Renal cortical epithelial cell (primary cell): Measurements from ENCODE around the gene EDC4. TPM values are rescaled to one million over a fixed set of nuclear protein-coding genes. Genes with fewer than 3 reads are reported as not detected.

Experiments used
- total RNA-seq: library from RNA; depleted of rRNA; stranded (reverse); fragments of >200 nt; gene quantifications from 2 replicates; pipeline ENCODE4 v1.2.3, GENCODE V29; 2014

Gene EDC4
- total RNA-seq, 1 donor from 2014 or later, result 62.9 TPM

Other genes starting within 250 kb of the EDC4 start
- gene CARMIL2, start 227.9 kb upstream of the EDC4 start, total RNA-seq, result 0.55 and 2.8 TPM in 2 replicates
- gene ACD, start 212.8 kb upstream of the EDC4 start, total RNA-seq, result 10.0 and 11.3 TPM in 2 replicates
- gene PARD6A, start 212.1 kb upstream of the EDC4 start, total RNA-seq, result 2.8 and 16.1 TPM in 2 replicates
- gene ENKD1, start 206.3 kb upstream of the EDC4 start, total RNA-seq, result 14.6 and 22.8 TPM in 2 replicates
- gene C16orf86, start 206.2 kb upstream of the EDC4 start, total RNA-seq, result 4.6 and 11.1 TPM in 2 replicates
- gene GFOD2, start 153.7 kb upstream of the EDC4 start, total RNA-seq, result 24.7 and 33.6 TPM in 2 replicates
- gene RANBP10, start 66.5 kb upstream of the EDC4 start, total RNA-seq, result 2.4 and 11.0 TPM in 2 replicates
- gene TSNAXIP1, start 66.2 kb upstream of the EDC4 start, total RNA-seq, result under 0.01 and 4.8 TPM in 2 replicates
- gene THAP11, start 30.7 kb upstream of the EDC4 start, total RNA-seq, result 19.6 and 36.1 TPM in 2 replicates
- gene NUTF2, start 26.1 kb upstream of the EDC4 start, total RNA-seq, result 204 and 241 TPM in 2 replicates
- 34.7 and 37.2 TPM in 2 replicates for gene CENPT, start 25.4 kb upstream of the EDC4 start, total RNA-seq
- gene NRN1L, start 11.8 kb downstream of the EDC4 start, total RNA-seq, result not detected in 2 replicates
- 14.8 and 39.7 TPM in 2 replicates for gene PSKH1, start 20.2 kb downstream of the EDC4 start, total RNA-seq
- 0.15 and 0.69 TPM in 2 replicates for gene CTRL, start 58.8 kb downstream of the EDC4 start, total RNA-seq
- 26.4 and 143 TPM in 2 replicates for gene PSMB10, start 63.8 kb downstream of the EDC4 start, total RNA-seq
- 2.1 and 5.8 TPM in 2 replicates for gene LCAT, start 71.1 kb downstream of the EDC4 start, total RNA-seq
- gene SLC12A4, start 95.6 kb downstream of the EDC4 start, total RNA-seq, result 42.0 and 104 TPM in 2 replicates
- not detected in 2 replicates for gene DPEP3, start 107.4 kb downstream of the EDC4 start, total RNA-seq
- not detected in 2 replicates for gene DPEP2, start 126.4 kb downstream of the EDC4 start, total RNA-seq
- not detected in 2 replicates for gene DPEP2NB, start 142.9 kb downstream of the EDC4 start, total RNA-seq
- gene DDX28, start 150.2 kb downstream of the EDC4 start, total RNA-seq, result 12.9 TPM in 2 replicates
- 19.0 and 23.8 TPM in 2 replicates for gene DUS2, start 150.2 kb downstream of the EDC4 start, total RNA-seq
- gene NFATC3, start 212.3 kb downstream of the EDC4 start, total RNA-seq, result 6.1 and 17.4 TPM in 2 replicates